Activated T-cell treated with anti-CD3 and anti-CD28 coated beads, Interleukin-2, amount 50 U/mL, for 4 hours (primary cell): Measurements from ENCODE around the gene FLNA. TPM values are rescaled to one million over a fixed set of nuclear protein-coding genes. Genes with fewer than 3 reads are reported as not detected.
"Not testable (repeated sequence)": the region's sequence is repeated elsewhere in the genome, so short reads cannot be mapped to it uniquely, and the experiment has no call there.

Source experiments
- ATAC-seq, 2 donors: fragments of 200-7000 bp; cut with Tn5 transposase; one replicate each; pipeline ENCODE4 v1.10.0; 2021
- DNase-seq: peaks from one replicate; pipeline ENCODE4 v3.0.0-alpha.2; 2020
- H3K27me3 Mint-ChIP-seq: one replicate; pipeline ENCODE4 v1.8.0; 2021; ENCODE audit warnings: low read depth, mixed read lengths
- H3K36me3 Mint-ChIP-seq: one replicate; pipeline ENCODE4 v1.8.0; 2022; ENCODE audit warnings: mixed read lengths; ENCODE audit not compliant: insufficient read depth
- H3K4me1 Mint-ChIP-seq: one replicate; pipeline ENCODE4 v1.8.0; 2021; ENCODE audit warnings: low read depth, mixed read lengths
- H3K4me3 Mint-ChIP-seq: one replicate; pipeline ENCODE4 v1.8.0; 2021; ENCODE audit warnings: mild to moderate bottlenecking, moderate library complexity, mixed read lengths
- H3K9me3 Mint-ChIP-seq: one replicate; pipeline ENCODE4 v1.8.0; 2021; ENCODE audit warnings: mixed read lengths
- total RNA-seq, 3 donors: library from RNA; stranded (reverse); gene quantifications; one replicate each; pipeline ENCODE4 v1.2.1, GENCODE V29; 2021

FLNA gene
- total RNA-seq, 3 donors from 2014 or later, result 765 to 924 (median 866) TPM

GRCh38 chrX:154403192-154403591 is 28.8 kb upstream of the FLNA start:
- H3K4me3 Mint-ChIP-seq, result no peak overlapping the region
- H3K36me3 Mint-ChIP-seq, result peaks cover 17% of the 10 kb centered on the region
- no peaks in the 10 kb centered on the region for H3K9me3 Mint-ChIP-seq
- DNase-seq (no peak), ATAC-seq (no peak)
- H3K27me3 Mint-ChIP-seq, result no peaks in the 10 kb centered on the region
- peaks cover 9% of the 10 kb centered on the region for H3K4me1 Mint-ChIP-seq

DNA sequence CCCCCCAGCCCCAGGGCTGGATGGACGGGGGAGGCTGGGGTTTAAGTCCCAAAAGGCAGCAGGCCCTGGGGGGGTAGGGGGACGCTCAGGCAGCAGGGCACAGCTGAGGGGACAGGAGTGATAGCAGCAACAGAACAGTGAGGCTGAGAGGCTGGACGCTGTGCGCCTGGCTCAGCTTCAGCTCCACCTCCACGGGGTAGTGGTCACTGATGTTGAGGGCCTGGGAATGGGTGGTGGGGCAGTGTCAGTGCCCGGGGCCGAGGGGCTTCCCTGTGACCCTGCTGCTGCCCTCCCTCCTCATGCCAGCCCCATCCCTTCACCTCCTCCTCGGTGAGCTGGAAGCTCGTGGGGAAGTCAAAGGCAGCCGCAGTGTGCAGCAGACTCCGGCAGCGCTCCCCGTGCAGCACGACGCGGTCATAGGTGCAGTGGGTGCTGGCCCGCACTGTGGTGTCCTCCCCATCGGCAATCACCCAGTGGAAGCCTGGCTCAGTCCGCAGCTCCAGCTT is 28.2 kb upstream of the FLNA start:
- no peak for ATAC-seq
- no peak overlapping the region for H3K4me3 Mint-ChIP-seq
- H3K36me3 Mint-ChIP-seq, result peaks cover 18% of the 10 kb centered on the region
- H3K27me3 Mint-ChIP-seq, result no peaks in the 10 kb centered on the region
- no peak for DNase-seq
- peaks cover 8% of the 10 kb centered on the region for H3K4me1 Mint-ChIP-seq
- no peaks in the 10 kb centered on the region for H3K9me3 Mint-ChIP-seq

DNA sequence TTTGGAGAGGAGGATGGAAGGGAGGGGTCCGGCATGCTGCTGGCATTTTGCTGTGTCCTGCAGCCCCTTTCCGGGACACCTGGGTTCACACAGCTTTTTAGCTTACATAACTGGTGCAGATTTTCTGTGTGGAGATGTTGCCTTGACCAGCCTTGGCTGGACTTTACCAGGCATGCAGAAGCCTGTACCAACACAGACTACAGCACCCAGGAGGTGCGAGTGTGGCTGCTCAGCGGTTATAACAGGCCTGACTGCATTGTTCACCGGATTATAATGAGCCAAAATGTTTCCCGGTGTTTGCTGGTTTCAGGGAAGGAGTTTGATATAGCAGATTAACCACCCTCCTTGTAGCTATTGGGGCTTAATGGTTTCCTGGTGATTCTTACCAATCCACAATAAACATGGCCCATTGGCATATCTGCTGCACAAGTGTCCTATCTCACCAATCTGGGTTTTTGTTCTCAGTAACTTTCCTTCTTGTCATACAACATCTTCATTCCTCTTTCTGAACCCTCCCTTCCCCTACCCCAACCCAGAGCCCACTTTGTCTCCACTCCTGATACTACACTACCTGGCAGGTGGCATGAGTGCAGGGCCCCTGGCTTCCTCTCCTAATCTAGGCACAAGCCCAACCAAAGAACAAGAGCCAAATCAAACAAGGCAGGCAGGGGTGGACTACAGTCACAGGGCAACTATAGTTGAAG is 27.6 kb upstream of the FLNA start:
- no peak for ATAC-seq
- H3K27me3 Mint-ChIP-seq, result no peaks in the 10 kb centered on the region

DNA sequence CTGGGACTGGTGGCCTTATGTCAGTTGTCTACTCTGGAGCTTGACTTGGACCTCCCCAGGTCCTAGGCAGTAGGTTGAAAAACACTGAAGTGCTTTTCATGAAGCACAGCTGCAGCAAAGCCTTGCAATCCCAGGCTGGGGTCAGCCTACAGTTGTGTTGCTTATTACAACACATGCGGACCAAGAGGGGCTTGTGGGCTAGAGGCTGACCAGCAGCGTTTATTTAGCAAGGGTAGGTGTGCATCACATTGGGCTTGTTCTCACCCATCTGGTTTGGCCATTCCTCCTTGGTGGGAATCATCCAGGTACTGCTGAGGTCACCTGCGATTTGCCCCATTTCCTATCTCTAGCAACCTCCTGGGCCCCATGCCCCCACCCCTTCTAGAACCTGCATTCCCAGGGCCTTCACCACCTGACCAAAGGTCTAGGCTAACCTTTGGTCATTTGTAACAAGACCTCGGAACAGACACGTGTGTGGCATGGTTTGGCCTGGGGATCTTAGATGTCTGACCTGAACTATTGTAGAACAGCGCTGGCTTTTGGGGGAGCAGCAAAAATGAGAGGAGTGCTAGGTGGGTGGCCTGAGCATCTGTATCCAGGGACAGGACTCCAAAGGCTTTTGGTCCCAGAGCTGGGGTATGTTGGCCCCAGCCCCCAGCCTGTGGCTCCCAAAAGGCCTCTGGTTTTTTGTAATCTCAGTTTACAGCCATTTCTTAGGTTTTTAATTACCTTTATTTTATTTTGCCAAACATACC is 26.8 kb upstream of the FLNA start:
- DNase-seq, result no peak
- no peaks in the 10 kb centered on the region for H3K9me3 Mint-ChIP-seq
- peak overlapping the region; percentile 97 for H3K4me3 Mint-ChIP-seq
- H3K27me3 Mint-ChIP-seq, result no peaks in the 10 kb centered on the region
- peak in 1 of 2 donors; percentile 3 for ATAC-seq
- H3K36me3 Mint-ChIP-seq, result peaks cover 18% of the 10 kb centered on the region
- H3K4me1 Mint-ChIP-seq, result peaks cover 10% of the 10 kb centered on the region

More for the DNA sequence above, 27.6 kb upstream of the FLNA start:
- DNase-seq, result no peak
- no peaks in the 10 kb centered on the region for H3K9me3 Mint-ChIP-seq
- peaks cover 8% of the 10 kb centered on the region for H3K4me1 Mint-ChIP-seq
- no peak overlapping the region for H3K4me3 Mint-ChIP-seq
- H3K36me3 Mint-ChIP-seq, result peaks cover 18% of the 10 kb centered on the region

- H3K4me1 Mint-ChIP-seq, H3K9me3 Mint-ChIP-seq, ATAC-seq, H3K27me3 Mint-ChIP-seq, DNase-seq: not testable (repeated sequence)
- H3K36me3 Mint-ChIP-seq, result peaks cover 18% of the 10 kb centered on the region
- H3K4me3 Mint-ChIP-seq, result peak overlapping the region; percentile 97
These were observed 26.0 kb upstream of the FLNA start for GRCh38 chrX:154400369-154400817.

DNA sequence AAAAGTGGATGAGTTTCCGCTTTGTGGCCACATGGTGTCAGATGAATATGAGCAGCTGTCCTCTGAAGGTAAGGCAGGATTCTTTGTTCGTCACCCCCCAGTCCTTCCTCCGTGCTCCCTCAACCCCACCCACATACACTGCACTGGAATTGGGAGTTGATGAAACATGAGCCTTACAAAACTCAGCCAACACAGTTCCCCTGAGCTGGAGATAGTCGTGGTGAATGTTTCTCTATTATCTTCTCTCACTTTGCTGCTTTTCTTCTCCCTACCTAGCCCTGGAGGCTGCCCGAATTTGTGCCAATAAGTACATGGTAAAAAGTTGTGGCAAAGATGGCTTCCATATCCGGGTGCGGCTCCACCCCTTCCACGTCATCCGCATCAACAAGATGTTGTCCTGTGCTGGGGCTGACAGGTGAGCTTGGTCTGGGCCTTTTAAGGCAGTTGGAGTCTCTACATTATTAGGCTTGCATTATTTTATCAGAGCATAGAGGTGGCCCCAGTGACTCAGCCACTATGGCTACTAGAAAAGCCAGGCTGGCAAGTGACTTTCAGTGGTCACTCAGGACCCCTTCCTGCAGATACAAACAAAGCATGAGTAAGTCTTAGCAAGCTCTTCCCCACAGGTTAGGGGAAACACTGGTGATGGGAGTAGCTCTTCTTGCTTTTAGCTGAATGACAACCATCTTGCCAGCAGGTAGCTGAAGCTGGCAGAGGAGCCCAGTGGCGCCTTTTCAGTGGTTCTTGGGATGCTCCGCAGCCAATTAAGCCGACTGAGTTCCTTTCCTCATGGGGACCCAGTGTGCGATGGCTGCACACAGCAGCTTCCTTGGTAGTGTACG is 25.3 kb upstream of the FLNA start:
- no peak for DNase-seq
- no peak for ATAC-seq
- H3K4me1 Mint-ChIP-seq, result peaks cover 10% of the 10 kb centered on the region
- H3K36me3 Mint-ChIP-seq, result peaks cover 18% of the 10 kb centered on the region
- no peaks in the 10 kb centered on the region for H3K27me3 Mint-ChIP-seq
- no peaks in the 10 kb centered on the region for H3K9me3 Mint-ChIP-seq
- peak overlapping the region; percentile 97 for H3K4me3 Mint-ChIP-seq

GRCh38 chrX:154398668-154399526 is 24.5 kb upstream of the FLNA start:
- Mint-ChIP-seq H3K27me3 (no peaks in the 10 kb centered on the region), H3K4me1 (peaks cover 10% of the 10 kb centered on the region), H3K4me3 (peak overlapping the region; percentile 97), H3K36me3 (peaks cover 18% of the 10 kb centered on the region), H3K9me3 (no peaks in the 10 kb centered on the region)
- ATAC-seq (peak; percentile 15), DNase-seq (peak; percentile 80)

DNA sequence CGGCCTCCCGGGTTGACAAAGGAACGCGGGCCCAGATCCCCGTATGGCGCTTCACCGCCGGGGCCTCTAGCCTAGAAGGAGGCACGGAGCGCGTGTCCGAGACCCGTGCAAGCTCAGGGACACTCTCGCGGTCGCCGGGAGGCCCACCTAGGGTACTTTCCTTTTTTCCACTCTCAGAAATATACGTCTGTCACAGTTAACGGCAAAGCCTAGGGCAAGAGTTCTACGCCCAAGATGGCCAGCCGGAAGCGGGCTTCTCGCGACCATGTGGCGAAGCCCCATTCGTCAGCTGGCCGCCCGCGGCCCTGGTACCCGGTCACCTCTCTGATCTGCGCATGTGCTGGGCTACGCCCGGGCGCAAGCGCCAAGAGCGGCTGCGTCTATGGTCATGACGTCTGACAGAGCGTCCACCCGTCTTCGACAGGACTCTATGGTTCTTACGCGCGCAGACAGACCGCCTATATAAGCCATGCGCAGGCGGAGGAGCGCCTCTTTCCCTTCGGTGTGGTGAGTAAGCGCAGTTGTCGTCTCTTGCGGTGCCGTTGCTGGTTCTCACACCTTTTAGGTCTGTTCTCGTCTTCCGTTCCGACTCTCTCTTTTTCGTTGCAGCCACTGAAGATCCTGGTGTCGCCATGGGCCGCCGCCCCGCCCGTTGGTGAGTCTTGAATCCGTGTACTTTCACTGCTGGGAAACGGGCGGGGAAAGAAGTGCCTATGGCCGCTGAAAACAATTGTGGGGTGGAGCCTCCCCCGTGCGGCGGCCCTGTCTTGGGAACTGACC is 23.6 kb upstream of the FLNA start, which contains the start of gene RPL10:
TSS of gene RPL10 (plus strand) at position 490 of the 780 bp plus-strand sequence. CDS start at position 633, 143 bp downstream.
- peaks cover 18% of the 10 kb centered on the region for H3K36me3 Mint-ChIP-seq
- DNase-seq, result peak; percentile 82
- H3K27me3 Mint-ChIP-seq, result no peaks in the 10 kb centered on the region
- H3K9me3 Mint-ChIP-seq, result no peaks in the 10 kb centered on the region
- ATAC-seq, result peak; percentile 68 to 76
- H3K4me3 Mint-ChIP-seq, result peak within 1 kb of the TSS; percentile 97
- H3K4me1 Mint-ChIP-seq, result peaks cover 10% of the 10 kb centered on the region

GRCh38 chrX:154396973-154397887 is 22.8 kb upstream of the FLNA start:
- ATAC-seq, result peak; percentile 59 to 64
- Mint-ChIP-seq H3K4me1 (peaks cover 10% of the 10 kb centered on the region), H3K27me3 (no peaks in the 10 kb centered on the region), H3K36me3 (peaks cover 18% of the 10 kb centered on the region), H3K9me3 (no peaks in the 10 kb centered on the region), H3K4me3 (peak overlapping the region; percentile 97)
- DNase-seq, result peak; percentile 52

GRCh38 chrX:154396363-154396762 is 21.9 kb upstream of the FLNA start:
- H3K27me3 Mint-ChIP-seq, ATAC-seq, H3K4me1 Mint-ChIP-seq, DNase-seq, H3K9me3 Mint-ChIP-seq: not testable (repeated sequence)
- Mint-ChIP-seq H3K36me3 (peaks cover 18% of the 10 kb centered on the region), H3K4me3 (peak overlapping the region; percentile 97)

GRCh38 chrX:154389812-154390747 is 15.6 kb upstream of the FLNA start:
- not testable (repeated sequence) for H3K27me3 Mint-ChIP-seq, H3K36me3 Mint-ChIP-seq, H3K9me3 Mint-ChIP-seq, H3K4me1 Mint-ChIP-seq, H3K4me3 Mint-ChIP-seq
- ATAC-seq, result peak; percentile 72 to 74
- DNase-seq, result peak; percentile 9
